Heart left ventricle (tissue), 16 donors: ENCODE measurements around the gene ZBTB38. TPM values are rescaled to one million over a fixed set of nuclear protein-coding genes. Genes with fewer than 3 reads are reported as not detected.
A peak's percentile ranks its signal among the peaks of the same experiment; 100 is the strongest.

Experiments used
- ATAC-seq, 4 donors: fragments of 200-7000 bp; cut with Tn5 transposase; one replicate each; pipeline ENCODE4 v1.9.1; 2020 to 2022; ENCODE audit warnings: moderate library complexity in 4 of 4, mild to moderate bottlenecking in 3 of 4, moderate number of reproducible peaks in 1 of 4
- DNase-seq, 5 donors: peaks; one replicate each; pipeline ENCODE4 v3.0.0-alpha.2; 2020
- H3K27ac ChIP-seq, 12 donors: fragments of 200-600 bp; sonication (generic) in 4 of 12; one replicate each; pipeline versions ENCODE4 v1.5.0 to v1.8.0; 2016 to 2022; ENCODE audit warnings: mild to moderate bottlenecking in 2 of 12
- H3K27me3 ChIP-seq, 9 donors: fragments of 200-600 bp; sonication (generic) in 2 of 9; one replicate each; pipeline versions ENCODE4 v1.5.1 to v1.8.0; 2016 to 2022; ENCODE audit warnings: mild to moderate bottlenecking in 3 of 9
- H3K36me3 ChIP-seq, 9 donors: fragments of 200-600 bp; sonication (generic) in 2 of 9; one replicate each; pipeline versions ENCODE4 v1.5.0 to v1.8.0; 2018 to 2022; ENCODE audit warnings: mild to moderate bottlenecking in 2 of 9
- H3K4me1 ChIP-seq, 12 donors: fragments of 200-600 bp; sonication (generic) in 4 of 12; one replicate each; pipeline versions ENCODE4 v1.5.0 to v1.8.0; 2016 to 2022; ENCODE audit warnings: mild to moderate bottlenecking in 3 of 12
- H3K4me3 ChIP-seq, 12 donors: fragments of 200-600 bp; sonication (generic) in 4 of 12; one replicate each; pipeline versions ENCODE4 v1.5.0 to v1.8.0; 2017 to 2022; ENCODE audit warnings: mild to moderate bottlenecking in 9 of 12, moderate library complexity in 4 of 12
- H3K9me3 ChIP-seq, 12 donors: fragments of 200-600 bp; sonication (generic) in 4 of 12; one replicate each; pipeline versions ENCODE4 v1.5.0 to v1.8.0; 2016 to 2022; ENCODE audit warnings: mild to moderate bottlenecking in 1 of 12
- POLR2A ChIP-seq, 2 donors: fragments of 450-650 bp; IDR thresholded peaks; one replicate each; pipeline ENCODE4 v1.6.1; 2017; ENCODE audit warnings: antibody characterized with exemption in 2 of 2, mild to moderate bottlenecking in 2 of 2, moderate library complexity in 2 of 2
- WGBS, 4 donors: extraction: QIAGEN DNeasy Blood & Tissue Kit in 2 of 4; methylation state at CpG; one replicate each; pipeline versions ENCODE4 v1.1.5 to v1.1.7; 2013 to 2018; 5-methylcytosine and 5-hydroxymethylcytosine counted together
- intact Hi-C, 10 donors: fragments of 100-400 bp; cut with DNase I; formaldehyde crosslinking; loops; one replicate each; pipeline versions ENCODE4 v1.11.1 to v1.14.2; 2022
- polyA plus RNA-seq, 2 donors: library from polyadenylated mRNA; stranded (reverse); fragments of 200-250 nt; gene quantifications; one replicate each; pipeline ENCODE4 v1.2.3, GENCODE V29; 2013
- total RNA-seq, 9 donors: library from RNA; depleted of rRNA in 2 of 9; stranded (reverse); fragments of >200 nt in 2 of 9; fragmentation: NEBNext Ultra II Directional in 3 of 9; extraction: Animal tissue kit (Norgen Biotek cat#: 25700) in 3 of 9; gene quantifications; one replicate each; pipeline versions ENCODE4 v1.1.0 to v1.2.4, GENCODE V29; 2016 to 2023
- TF ChIP-seq, protein P1 (sequence below), 12 donors: fragments of 200-600 bp; sonication (generic) in 4 of 12; IDR thresholded peaks; one replicate each; pipeline versions ENCODE4 v1.5.0 to v1.8.0; 2018 to 2022; ENCODE audit warnings: antibody characterized with exemption in 12 of 12, mild to moderate bottlenecking in 5 of 12
- donor health status: ischemic (EF 13 %, LVEDD 7.1; RV severe dilation, severe dysfunction).
- donor health status: healthy with polysubstance abuse.
- donor health status: DM: no; HTN: yes; CAD: no.
- donor health status: DM: no; HTN: no; CAD: no.
- donor health status: ischemic (EF 25% LVEDD 6.9; RV normal size, moderate dysfunction).
- donor health status: ischemic (EF 25% LVEDD 5.7; RV mildly dilated, moderate dysfunction).
- donor health status: healthy.
- donor health status: DM: yes; HTN: yes; CAD: no.
- donor health status: ischemic (EF 35%, LVEDD 5.7; RV mildly dilated, moderate dysfunction).
- donor health status: nonischemic (EF 11% LVEDD 7.7; RV severe dilation, severe dysfunction).
- donor health status: DM: yes; HTN: yes; CAD: no.
- donor health status: PGD.
- donor health status: ischemic (EF 29% LVEDD 5.4; RV normal size, mild dysfunction).
- donor health status: nonischemic (EF 23%, LVEDD 6.1; RV moderate dilation, normal function).

Gene ZBTB38
- total and polyA plus RNA-seq, 11 donors = 15.5 to 189 (median 128) TPM

DNA sequence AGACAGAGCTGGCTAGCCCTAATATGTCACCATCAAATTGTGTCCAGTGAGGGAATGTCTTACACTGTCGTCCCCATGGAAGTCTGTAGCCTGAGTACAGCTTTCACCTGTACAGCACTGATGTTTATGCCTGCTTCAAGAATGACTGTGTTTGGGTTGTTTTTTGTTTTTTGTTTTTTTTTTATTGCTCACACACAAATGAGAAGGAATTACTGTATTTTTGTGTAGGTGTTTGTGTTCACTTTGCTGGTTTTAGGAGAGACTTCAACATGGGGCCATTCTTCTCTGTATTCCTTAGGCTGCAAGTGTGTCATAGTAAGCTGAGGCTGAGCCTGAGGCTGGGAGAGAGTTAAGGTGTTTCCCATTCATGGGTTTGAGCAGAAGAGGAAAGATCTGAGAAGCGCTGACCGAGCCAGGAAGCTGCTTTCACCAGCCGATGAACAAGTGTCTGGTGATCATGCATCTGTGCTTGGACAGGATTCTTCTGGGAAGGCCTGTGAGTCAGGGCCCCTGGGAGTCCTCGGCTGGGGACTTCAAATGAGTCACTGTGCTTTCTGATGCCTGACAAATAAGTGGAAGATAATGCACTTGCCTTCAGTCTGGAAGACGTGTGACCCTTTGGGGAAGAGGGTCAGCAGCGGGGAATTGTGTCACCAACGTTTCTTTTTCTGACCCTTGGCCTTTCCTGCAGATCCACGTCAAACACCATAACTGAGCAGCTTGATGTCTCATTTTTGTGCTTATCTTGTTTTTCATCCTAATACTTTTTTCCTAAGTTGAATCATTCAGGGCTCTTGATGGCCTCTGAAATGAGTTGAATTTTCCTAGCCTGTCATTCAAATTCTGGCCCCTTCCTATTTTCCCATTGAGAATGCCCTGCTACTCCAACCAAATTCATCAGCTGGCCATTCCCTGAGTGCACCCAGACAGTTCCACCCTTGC is 36.7 kb upstream of the ZBTB38 start:
- H3K9me3 ChIP-seq = no peaks in the 10 kb centered on the region
- intact Hi-C loops = no loop called here
- peak; percentile 65 to 92 (median 90) for ATAC-seq
- H3K27ac ChIP-seq = peak overlapping the region in 9 of 12 donors; percentile 20 to 74 (median 59)
- 58 to 63% (median 60%) methylated on average over 9 of the region's 9 CpGs for WGBS, 4 donors
- no peak overlapping the region for H3K4me3 ChIP-seq
- peak; percentile 65 to 92 (median 87) for DNase-seq
- H3K27me3 ChIP-seq = no peaks in the 10 kb centered on the region
- TF ChIP-seq POLR2A (IDR thresholded peaks at IDR 0.05) = no peak
- TF ChIP-seq, protein P1, sequence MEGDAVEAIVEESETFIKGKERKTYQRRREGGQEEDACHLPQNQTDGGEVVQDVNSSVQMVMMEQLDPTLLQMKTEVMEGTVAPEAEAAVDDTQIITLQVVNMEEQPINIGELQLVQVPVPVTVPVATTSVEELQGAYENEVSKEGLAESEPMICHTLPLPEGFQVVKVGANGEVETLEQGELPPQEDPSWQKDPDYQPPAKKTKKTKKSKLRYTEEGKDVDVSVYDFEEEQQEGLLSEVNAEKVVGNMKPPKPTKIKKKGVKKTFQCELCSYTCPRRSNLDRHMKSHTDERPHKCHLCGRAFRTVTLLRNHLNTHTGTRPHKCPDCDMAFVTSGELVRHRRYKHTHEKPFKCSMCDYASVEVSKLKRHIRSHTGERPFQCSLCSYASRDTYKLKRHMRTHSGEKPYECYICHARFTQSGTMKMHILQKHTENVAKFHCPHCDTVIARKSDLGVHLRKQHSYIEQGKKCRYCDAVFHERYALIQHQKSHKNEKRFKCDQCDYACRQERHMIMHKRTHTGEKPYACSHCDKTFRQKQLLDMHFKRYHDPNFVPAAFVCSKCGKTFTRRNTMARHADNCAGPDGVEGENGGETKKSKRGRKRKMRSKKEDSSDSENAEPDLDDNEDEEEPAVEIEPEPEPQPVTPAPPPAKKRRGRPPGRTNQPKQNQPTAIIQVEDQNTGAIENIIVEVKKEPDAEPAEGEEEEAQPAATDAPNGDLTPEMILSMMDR (IDR thresholded peaks at IDR 0.05) = no peak
- H3K4me1 ChIP-seq = peaks cover 0 to 19% (median 7%) of the 10 kb centered on the region in 12 donors
- H3K36me3 ChIP-seq = no peaks in the 10 kb centered on the region

DNA sequence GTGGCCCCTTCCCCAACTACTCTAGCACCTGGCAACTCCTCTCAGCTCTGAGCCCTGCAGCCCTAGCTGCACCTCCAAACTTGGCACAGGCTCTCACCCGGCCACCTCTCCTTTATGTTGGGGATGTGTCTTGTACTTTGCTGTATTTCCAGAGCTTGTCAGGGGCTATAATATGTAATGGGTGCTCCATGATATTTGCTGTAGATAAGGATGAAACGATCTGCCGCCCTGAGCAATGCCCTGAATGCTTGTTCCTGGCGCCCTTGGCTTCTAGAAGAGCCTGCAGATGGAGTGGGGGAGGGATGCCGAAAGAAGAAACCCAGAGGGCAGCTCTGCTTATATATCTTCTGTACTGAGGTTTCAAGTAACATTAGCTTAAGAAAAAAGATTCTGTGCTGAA is 35.9 kb upstream of the ZBTB38 start:
- H3K36me3 ChIP-seq = no peaks in the 10 kb centered on the region
- H3K4me3 ChIP-seq = no peak overlapping the region
- no peak for ATAC-seq
- no peak for DNase-seq
- H3K9me3 ChIP-seq = no peaks in the 10 kb centered on the region
- WGBS, 4 donors = 87 to 93% (median 89%) methylated on average over 5 of the region's 5 CpGs
- intact Hi-C loops = no loop called here
- H3K27ac ChIP-seq = peak overlapping the region in 9 of 12 donors; percentile 20 to 74 (median 51)
- H3K4me1 ChIP-seq = peaks cover 0 to 21% (median 7%) of the 10 kb centered on the region in 12 donors
- H3K27me3 ChIP-seq = no peaks in the 10 kb centered on the region
- TF ChIP-seq, protein P1 (IDR thresholded peaks at IDR 0.05) = no peak
- TF ChIP-seq POLR2A (IDR thresholded peaks at IDR 0.05) = no peak

DNA sequence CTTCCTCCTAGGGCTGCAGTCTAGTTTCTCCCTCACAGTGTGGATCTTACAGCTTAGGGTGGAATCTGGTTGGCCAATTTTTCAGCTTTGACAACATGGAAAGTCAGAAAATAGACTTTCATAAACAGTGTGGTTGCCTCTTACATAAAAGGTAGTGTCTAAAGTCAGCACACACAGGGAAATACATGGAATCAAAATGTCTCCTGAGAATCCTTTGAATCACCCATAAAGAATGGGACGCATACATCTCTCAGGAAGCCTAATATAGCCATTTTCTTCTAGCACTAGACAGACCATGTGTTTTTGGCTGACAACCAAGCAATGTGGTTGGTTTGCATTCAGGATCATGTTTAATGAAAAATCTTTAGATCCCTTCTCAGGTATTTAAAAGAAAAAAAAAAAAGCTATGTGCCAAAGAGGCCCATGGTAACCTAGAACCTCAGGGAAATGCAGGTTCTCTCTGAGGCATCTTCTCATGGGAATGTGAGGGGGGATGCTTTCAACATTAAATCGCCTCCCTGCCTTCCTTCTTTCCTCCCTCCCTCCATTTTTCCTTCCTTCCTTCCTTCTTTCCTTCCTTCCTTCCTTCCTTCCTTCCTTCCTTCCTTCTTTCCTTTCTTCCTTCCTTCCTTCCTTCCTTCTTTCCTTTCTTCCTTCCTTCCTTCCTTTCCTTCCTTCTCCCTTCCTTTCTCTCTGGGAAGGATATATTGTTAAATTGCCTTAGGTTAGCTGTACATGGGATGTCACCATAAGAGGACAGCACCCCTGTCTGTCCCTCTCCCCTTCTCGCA is 34.3 kb upstream of the ZBTB38 start:
- H3K27ac ChIP-seq = peak overlapping the region in 1 of 12 donors; percentile 71
- intact Hi-C loops = no loop called here
- TF ChIP-seq, protein P1 (IDR thresholded peaks at IDR 0.05) = no peak
- TF ChIP-seq POLR2A (IDR thresholded peaks at IDR 0.05) = no peak
- no peaks in the 10 kb centered on the region for H3K9me3 ChIP-seq
- H3K27me3 ChIP-seq = no peaks in the 10 kb centered on the region
- DNase-seq (no peak), ATAC-seq (no peak)
- no peak overlapping the region for H3K4me3 ChIP-seq
- peaks cover 0 to 21% (median 7%) of the 10 kb centered on the region in 12 donors for H3K4me1 ChIP-seq
- no peaks in the 10 kb centered on the region for H3K36me3 ChIP-seq
- WGBS, 4 donors = 90 to 95% (median 92%) methylated on average over 3 of the region's 3 CpGs
